Esophagus muscularis mucosa (tissue), 4 donors: Measurements from ENCODE around the gene ADAM33. TPM values are rescaled to one million over a fixed set of nuclear protein-coding genes. Genes with fewer than 3 reads are reported as not detected.

Experiments used
- DNase-seq: peaks from one replicate; pipeline ENCODE4 v3.0.0-alpha.2; 2017; ENCODE audit errors: extremely low spot score
- H3K27ac ChIP-seq, 4 donors: fragments of 200-600 bp; sonication (generic); replicated peaks in 1 of 4; 1 replicate in 3 of 4; 2 replicates in 1 of 4; pipeline ENCODE4 v1.5.1; 2016 to 2019; ENCODE audit warnings: mild to moderate bottlenecking in 1 of 4
- H3K27me3 ChIP-seq, 4 donors: fragments of 200-600 bp; sonication (generic); one replicate each; pipeline versions ENCODE4 v1.5.1 to v1.6.0; 2016 to 2019
- H3K36me3 ChIP-seq, 4 donors: fragments of 200-600 bp; sonication (generic); one replicate each; pipeline ENCODE4 v1.5.1; 2016 to 2019
- H3K4me1 ChIP-seq, 4 donors: fragments of 200-600 bp; sonication (generic); one replicate each; pipeline ENCODE4 v1.5.1; 2016 to 2019
- H3K4me3 ChIP-seq, 4 donors: fragments of 200-600 bp; sonication (generic); 1 replicate in 2 of 4; 2 replicates in 2 of 4; pipeline ENCODE4 v1.5.1; 2016 to 2019; ENCODE audit warnings: mild to moderate bottlenecking in 4 of 4, moderate library complexity in 1 of 4
- H3K9me3 ChIP-seq, 4 donors: fragments of 200-600 bp; sonication (generic); 1 replicate in 3 of 4; 2 replicates in 1 of 4; pipeline ENCODE4 v1.5.1; 2016 to 2019
- EP300 ChIP-seq: sonication (generic); formaldehyde crosslinking; IDR thresholded peaks from one replicate; pipeline ENCODE4 v1.6.1; 2017; ENCODE audit warnings: antibody characterized with exemption
- POLR2A ChIP-seq: fragments of 450-650 bp; IDR thresholded peaks from one replicate; pipeline ENCODE4 v1.6.1; 2017; ENCODE audit warnings: antibody characterized with exemption, moderate library complexity, mild to moderate bottlenecking, low read depth
- POLR2AphosphoS5 ChIP-seq, 2 donors: sonication (generic); formaldehyde crosslinking; IDR thresholded peaks; one replicate each; pipeline ENCODE4 v1.6.1; 2017; ENCODE audit warnings: antibody characterized with exemption in 2 of 2
- WGBS: methylation state at CpG from one replicate; pipeline ENCODE4 v1.1.5; 2018; 5-methylcytosine and 5-hydroxymethylcytosine counted together
- intact Hi-C: fragments of 100-400 bp; cut with DNase I; formaldehyde crosslinking; loops from one replicate; pipeline ENCODE4 v1.15.1; 2023
- total RNA-seq, 4 donors: library from RNA; depleted of rRNA; stranded (reverse); fragments of >200 nt; gene quantifications; one replicate each; pipeline versions ENCODE4 v1.1.0 to v1.2.1, GENCODE V29; 2016
- TF ChIP-seq, protein P1 (sequence below), 3 experiments: fragments of 200-600 bp in 2 of 3; fragments of 450-650 bp in 1 of 3; sonication (generic) in 2 of 3; IDR thresholded peaks; one replicate each; pipeline ENCODE4 v1.5.1; 2017 to 2019; ENCODE audit warnings: antibody characterized with exemption in 3 of 3, mild to moderate bottlenecking in 2 of 3, moderate library complexity in 1 of 3

The ADAM33 gene
- total RNA-seq, 4 donors from 2014 or later: 45.4 to 144 (median 64.4) TPM

DNA sequence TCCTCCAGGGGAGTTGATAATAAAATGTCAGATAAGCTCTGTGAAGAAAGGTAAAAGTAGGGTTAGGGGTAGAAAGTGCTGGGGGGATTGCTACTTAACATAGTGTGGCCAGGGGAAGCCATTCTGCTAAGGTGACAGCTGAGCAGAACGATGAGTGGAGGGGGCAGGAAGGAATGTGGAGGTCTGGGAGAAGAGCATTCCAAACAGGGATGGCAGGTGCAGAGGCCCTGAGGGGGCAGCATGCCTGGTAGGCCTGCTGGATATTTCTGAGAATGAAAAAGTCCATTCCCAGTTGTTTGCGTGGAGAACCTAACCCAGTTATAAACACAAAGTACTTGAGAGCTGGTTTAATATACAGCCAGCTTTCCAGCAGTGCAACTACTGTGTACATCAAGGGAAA, 27.9 kb downstream of the ADAM33 start:
- no peak for DNase-seq
- Histone ChIP-seq H3K36me3 (peaks cover 0 to 11% (median 9%) of the 10 kb centered on the region in 4 donors), H3K4me1 (no peaks in the 10 kb centered on the region), H3K27me3 (peaks cover 0 to 15% (median 0%) of the 10 kb centered on the region in 4 donors), H3K27ac (no peak overlapping the region), H3K9me3 (peaks cover 0 to 10% (median 0%) of the 10 kb centered on the region in 4 donors), H3K4me3 (no peak overlapping the region)
- WGBS: 51% methylated on average over 2 of the region's 2 CpGs
- no peak for TF ChIP-seq POLR2A
- TF ChIP-seq, protein P1, sequence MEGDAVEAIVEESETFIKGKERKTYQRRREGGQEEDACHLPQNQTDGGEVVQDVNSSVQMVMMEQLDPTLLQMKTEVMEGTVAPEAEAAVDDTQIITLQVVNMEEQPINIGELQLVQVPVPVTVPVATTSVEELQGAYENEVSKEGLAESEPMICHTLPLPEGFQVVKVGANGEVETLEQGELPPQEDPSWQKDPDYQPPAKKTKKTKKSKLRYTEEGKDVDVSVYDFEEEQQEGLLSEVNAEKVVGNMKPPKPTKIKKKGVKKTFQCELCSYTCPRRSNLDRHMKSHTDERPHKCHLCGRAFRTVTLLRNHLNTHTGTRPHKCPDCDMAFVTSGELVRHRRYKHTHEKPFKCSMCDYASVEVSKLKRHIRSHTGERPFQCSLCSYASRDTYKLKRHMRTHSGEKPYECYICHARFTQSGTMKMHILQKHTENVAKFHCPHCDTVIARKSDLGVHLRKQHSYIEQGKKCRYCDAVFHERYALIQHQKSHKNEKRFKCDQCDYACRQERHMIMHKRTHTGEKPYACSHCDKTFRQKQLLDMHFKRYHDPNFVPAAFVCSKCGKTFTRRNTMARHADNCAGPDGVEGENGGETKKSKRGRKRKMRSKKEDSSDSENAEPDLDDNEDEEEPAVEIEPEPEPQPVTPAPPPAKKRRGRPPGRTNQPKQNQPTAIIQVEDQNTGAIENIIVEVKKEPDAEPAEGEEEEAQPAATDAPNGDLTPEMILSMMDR (IDR thresholded peaks at IDR 0.05): no peak
- no peak for TF ChIP-seq POLR2AphosphoS5 (IDR thresholded peaks at IDR 0.05)
- no peak for TF ChIP-seq EP300
- intact Hi-C loops: no loop called here

DNA sequence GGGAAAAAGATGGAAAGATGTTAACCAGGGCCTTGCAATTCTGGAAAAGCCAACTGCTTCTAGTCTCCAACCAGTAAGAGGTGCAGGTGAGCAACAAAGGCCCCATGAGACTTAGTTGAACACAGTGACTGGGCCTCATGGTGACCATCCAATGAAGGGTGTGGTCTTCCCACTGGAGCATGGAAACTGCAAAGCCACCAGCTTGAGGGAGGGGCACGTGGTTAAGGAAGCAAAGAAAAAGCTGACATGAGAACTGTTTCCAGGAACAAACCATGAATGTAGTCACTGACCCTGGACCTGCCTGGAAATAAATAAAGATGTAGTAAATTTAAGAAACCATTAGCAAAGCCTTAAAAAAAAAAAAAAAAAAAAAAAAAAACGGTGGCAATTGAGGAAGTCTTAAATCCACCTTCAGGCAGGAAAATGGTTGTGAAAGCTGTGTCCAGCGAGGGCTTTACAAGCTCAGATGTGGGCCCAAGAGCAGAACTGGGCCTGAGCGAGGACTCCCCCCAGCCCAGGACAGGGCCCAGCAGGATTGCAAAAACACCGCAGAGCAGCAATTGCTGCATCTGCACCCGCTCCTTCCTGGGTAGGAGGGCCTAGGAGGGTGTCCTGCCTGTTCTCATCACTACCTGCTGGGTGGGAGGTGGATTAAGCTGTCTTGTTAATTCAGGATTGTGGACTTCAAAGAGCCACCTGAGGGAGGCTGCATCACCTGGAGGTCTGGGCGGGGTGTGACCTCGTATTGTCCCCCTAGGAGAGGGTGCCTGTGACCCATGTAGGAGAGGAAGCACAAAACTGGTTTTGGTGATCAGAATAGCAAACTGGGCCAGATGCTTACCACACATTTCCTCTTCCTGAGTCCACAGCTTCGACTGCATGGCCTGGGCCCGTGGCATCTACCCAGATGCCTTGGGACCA, 28.9 kb downstream of the ADAM33 start:
- 75% methylated on average over 10 of the region's 10 CpGs for WGBS
- peaks cover 0 to 4% (median 0%) of the 10 kb centered on the region in 4 donors for H3K4me1 ChIP-seq
- H3K4me3 ChIP-seq: no peak overlapping the region
- TF ChIP-seq, protein P1 (IDR thresholded peaks at IDR 0.05): no peak
- TF ChIP-seq EP300 (no peak), POLR2A (no peak), POLR2AphosphoS5 (IDR thresholded peaks at IDR 0.05) (no peak)
- peaks cover 0 to 5% (median 0%) of the 10 kb centered on the region in 4 donors for H3K27me3 ChIP-seq
- H3K36me3 ChIP-seq: peaks cover 0 to 21% (median 18%) of the 10 kb centered on the region in 4 donors
- intact Hi-C loops: no loop called here
- peaks cover 0 to 10% (median 0%) of the 10 kb centered on the region in 4 donors for H3K9me3 ChIP-seq
- H3K27ac ChIP-seq: no peak overlapping the region
- no peak for DNase-seq

DNA sequence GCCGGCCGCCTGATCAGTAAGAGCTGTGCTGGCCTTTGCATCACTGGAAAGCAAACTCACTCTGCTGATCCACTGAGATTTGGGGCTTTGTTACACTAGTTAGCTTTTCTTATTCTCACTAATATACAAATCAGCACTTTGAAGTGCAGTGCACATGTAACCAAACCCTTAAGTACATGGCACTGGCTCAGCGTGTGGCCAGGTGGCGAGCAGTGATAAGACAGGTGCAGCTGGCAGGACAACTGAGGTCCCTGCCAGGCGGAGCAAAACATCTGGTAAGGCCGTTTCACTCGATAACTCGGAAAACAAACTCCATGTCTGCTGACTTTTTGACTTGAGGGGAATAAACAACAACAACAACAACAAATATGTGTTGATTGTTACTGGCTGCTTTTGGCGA, 29.6 kb downstream of the ADAM33 start:
- H3K4me1 ChIP-seq: peaks cover 0 to 6% (median 0%) of the 10 kb centered on the region in 4 donors
- no peak overlapping the region for H3K4me3 ChIP-seq
- H3K36me3 ChIP-seq: peaks cover 0 to 26% (median 21%) of the 10 kb centered on the region in 4 donors
- H3K27ac ChIP-seq: no peak overlapping the region
- peaks cover 0 to 10% (median 0%) of the 10 kb centered on the region in 4 donors for H3K9me3 ChIP-seq
- no peak for DNase-seq
- no peaks in the 10 kb centered on the region for H3K27me3 ChIP-seq
- 93% methylated on average over 9 of the region's 9 CpGs for WGBS
- no peak for TF ChIP-seq POLR2AphosphoS5 (IDR thresholded peaks at IDR 0.05)
- intact Hi-C loops: no loop called here

DNA sequence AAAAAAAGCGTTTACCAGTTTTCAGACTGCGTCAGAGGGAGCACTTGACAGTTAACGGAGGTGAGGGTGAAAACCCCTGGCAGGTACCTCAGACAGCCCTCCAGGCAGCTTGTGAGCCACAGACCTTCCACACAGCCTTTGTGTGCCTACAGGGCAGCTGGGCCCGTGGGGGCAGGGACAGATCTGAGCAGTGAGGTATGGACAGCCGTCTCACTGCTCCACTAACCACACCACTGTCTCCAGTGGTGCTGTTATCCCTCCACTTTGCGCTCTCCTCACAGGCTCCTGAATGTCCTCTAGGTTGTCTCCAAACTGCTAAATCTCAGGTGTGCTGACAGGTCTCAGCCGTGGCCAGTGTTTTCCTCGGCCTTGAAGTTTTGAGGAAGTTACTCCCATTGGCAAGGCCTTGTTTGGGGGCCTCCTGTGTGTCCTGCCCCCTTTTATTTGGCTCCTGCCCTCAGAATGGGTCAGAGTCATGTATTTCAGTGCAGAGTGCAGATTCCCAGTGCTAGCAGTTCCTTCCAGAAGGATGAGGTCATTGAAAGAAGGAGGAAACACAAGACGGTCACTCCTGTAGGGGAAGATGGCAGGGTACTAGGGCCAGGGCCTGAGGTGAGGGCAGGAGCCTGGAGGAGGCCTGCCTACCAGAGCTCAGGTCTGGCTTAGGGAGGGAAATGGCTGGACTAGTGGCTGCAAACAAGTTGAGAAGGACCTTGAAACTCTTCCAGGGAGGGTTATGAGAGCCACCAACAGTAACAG, 30.4 kb downstream of the ADAM33 start:
- DNase-seq: no peak
- no peaks in the 10 kb centered on the region for H3K27me3 ChIP-seq
- no peak overlapping the region for H3K27ac ChIP-seq
- H3K36me3 ChIP-seq: peaks cover 3 to 34% (median 25%) of the 10 kb centered on the region in 4 donors
- 76% methylated on average over 7 of the region's 9 CpGs for WGBS
- H3K4me3 ChIP-seq: no peak overlapping the region
- TF ChIP-seq POLR2AphosphoS5 (IDR thresholded peaks at IDR 0.05) (no peak), EP300 (no peak), POLR2A (no peak)
- TF ChIP-seq, protein P1 (IDR thresholded peaks at IDR 0.05): no peak
- H3K9me3 ChIP-seq: peaks cover 0 to 10% (median 0%) of the 10 kb centered on the region in 4 donors
- intact Hi-C loops: no loop called here
- H3K4me1 ChIP-seq: peaks cover 0 to 6% (median 0%) of the 10 kb centered on the region in 4 donors

DNA sequence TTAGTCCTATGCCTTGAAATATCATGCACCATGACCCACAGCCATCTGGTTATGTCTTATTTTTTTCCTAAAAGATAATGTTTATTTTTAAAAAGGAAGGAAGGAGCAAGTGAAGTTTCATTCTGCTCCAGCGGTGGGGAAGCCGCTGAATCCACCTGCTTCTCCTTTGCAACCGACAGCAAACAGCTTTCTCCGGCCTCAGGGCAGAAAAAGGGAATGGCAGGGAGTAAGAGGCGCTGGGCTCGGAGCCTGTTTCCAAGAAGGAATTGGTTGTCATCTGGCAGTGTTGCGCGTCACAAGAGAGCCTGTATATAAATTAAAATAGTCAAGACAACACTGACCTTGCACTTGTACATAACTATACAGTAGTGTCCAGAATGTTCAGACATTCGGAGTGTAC, 32.9 kb downstream of the ADAM33 start:
- intact Hi-C loops: no loop called here
- Histone ChIP-seq H3K4me1 (peaks cover 0 to 6% (median 0%) of the 10 kb centered on the region in 4 donors), H3K4me3 (no peak overlapping the region), H3K27ac (no peak overlapping the region), H3K27me3 (no peaks in the 10 kb centered on the region), H3K9me3 (peaks cover 0 to 10% (median 0%) of the 10 kb centered on the region in 4 donors), H3K36me3 (peaks cover 16 to 58% (median 45%) of the 10 kb centered on the region in 4 donors)
- TF ChIP-seq POLR2AphosphoS5 (IDR thresholded peaks at IDR 0.05): no peak
- no peak for TF ChIP-seq POLR2A
- TF ChIP-seq, protein P1 (IDR thresholded peaks at IDR 0.05): no peak
- no peak for TF ChIP-seq EP300
- 88% methylated on average over 9 of the region's 9 CpGs for WGBS
- no peak for DNase-seq
